Loucy (cell line): Measurements from ENCODE around the gene ZNF93.

ENCODE experiments used
- H2AFZ ChIP-seq: fragments of 200-600 bp; sonication (generic); 2 replicates; pipeline ENCODE4 v1.6.0; 2016; ENCODE audit warnings: antibody characterized with exemption, mild to moderate bottlenecking, low read length, moderate library complexity
- H3F3A ChIP-seq: fragments of 200-600 bp; 2 replicates; pipeline ENCODE4 v1.6.0; 2016; ENCODE audit warnings: antibody characterized with exemption, low read depth, mild to moderate bottlenecking
- H3K27me3 ChIP-seq: fragments of 200-600 bp; sonication (generic); 2 replicates; pipeline ENCODE4 v1.6.1; 2014; ENCODE audit warnings: low read length, mild to moderate bottlenecking; ENCODE audit not compliant: insufficient read depth, poor library complexity, severe bottlenecking
- H3K36me3 ChIP-seq: fragments of 200-600 bp; sonication (generic); 2 replicates; pipeline ENCODE4 v1.6.1; 2016; ENCODE audit warnings: low read length; ENCODE audit not compliant: insufficient read depth
- H3K4me1 ChIP-seq: fragments of 200-600 bp; sonication (generic); 2 replicates; pipeline ENCODE4 v1.5.1; 2014; ENCODE audit warnings: low read length, mild to moderate bottlenecking; ENCODE audit not compliant: insufficient read depth, poor library complexity, severe bottlenecking
- H3K4me2 ChIP-seq: fragments of 200-600 bp; sonication (generic); 2 replicates; pipeline ENCODE4 v1.6.0; 2014; ENCODE audit warnings: antibody characterized with exemption, low read length, low read depth, mild to moderate bottlenecking; ENCODE audit not compliant: poor library complexity, severe bottlenecking
- H3K4me3 ChIP-seq: fragments of 200-600 bp; sonication (generic); 2 replicates; pipeline ENCODE4 v1.5.1; 2014; ENCODE audit warnings: low read length, mild to moderate bottlenecking, mixed read lengths; ENCODE audit not compliant: poor library complexity, severe bottlenecking
- H3K79me2 ChIP-seq: fragments of 200-600 bp; sonication (generic); 2 replicates; pipeline ENCODE4 v1.6.1; 2014; ENCODE audit warnings: low read length; ENCODE audit not compliant: insufficient read depth
- H3K9ac ChIP-seq: fragments of 200-600 bp; sonication (generic); 2 replicates; pipeline ENCODE4 v1.6.0; 2014; ENCODE audit warnings: mild to moderate bottlenecking, low read depth, low read length, moderate library complexity; ENCODE audit not compliant: poor library complexity, severe bottlenecking
- H3K9me2 ChIP-seq: fragments of 200-600 bp; sonication (generic); replicated peaks from 2 replicates; pipeline ENCODE4 v1.6.1; 2016; ENCODE audit warnings: low read depth, low read length, mixed read lengths
- H3K9me3 ChIP-seq: fragments of 200-600 bp; sonication (generic); 2 replicates; pipeline ENCODE4 v1.6.1; 2014; ENCODE audit warnings: mild to moderate bottlenecking, antibody characterized with exemption, low read length, low read depth; ENCODE audit not compliant: insufficient read depth
- H4K20me1 ChIP-seq: fragments of 200-600 bp; sonication (generic); 2 replicates; pipeline ENCODE4 v1.6.0; 2014; ENCODE audit warnings: antibody characterized with exemption, low read length, mild to moderate bottlenecking; ENCODE audit not compliant: insufficient read depth, poor library complexity, severe bottlenecking
- EZH2phosphoT487 ChIP-seq: fragments of 200-600 bp; IDR thresholded peaks from 2 replicates; pipeline ENCODE4 v1.6.1; 2018; ENCODE audit warnings: antibody characterized with exemption, mild to moderate bottlenecking, moderate library complexity, borderline replicate concordance
- TF ChIP-seq, protein P1 (sequence below): fragments of 200-600 bp; sonication (generic); conservative IDR thresholded peaks from 2 replicates; pipeline ENCODE4 v1.5.1; 2014; ENCODE audit warnings: mild to moderate bottlenecking, antibody characterized with exemption, low read length

The ZNF93 gene

DNA sequence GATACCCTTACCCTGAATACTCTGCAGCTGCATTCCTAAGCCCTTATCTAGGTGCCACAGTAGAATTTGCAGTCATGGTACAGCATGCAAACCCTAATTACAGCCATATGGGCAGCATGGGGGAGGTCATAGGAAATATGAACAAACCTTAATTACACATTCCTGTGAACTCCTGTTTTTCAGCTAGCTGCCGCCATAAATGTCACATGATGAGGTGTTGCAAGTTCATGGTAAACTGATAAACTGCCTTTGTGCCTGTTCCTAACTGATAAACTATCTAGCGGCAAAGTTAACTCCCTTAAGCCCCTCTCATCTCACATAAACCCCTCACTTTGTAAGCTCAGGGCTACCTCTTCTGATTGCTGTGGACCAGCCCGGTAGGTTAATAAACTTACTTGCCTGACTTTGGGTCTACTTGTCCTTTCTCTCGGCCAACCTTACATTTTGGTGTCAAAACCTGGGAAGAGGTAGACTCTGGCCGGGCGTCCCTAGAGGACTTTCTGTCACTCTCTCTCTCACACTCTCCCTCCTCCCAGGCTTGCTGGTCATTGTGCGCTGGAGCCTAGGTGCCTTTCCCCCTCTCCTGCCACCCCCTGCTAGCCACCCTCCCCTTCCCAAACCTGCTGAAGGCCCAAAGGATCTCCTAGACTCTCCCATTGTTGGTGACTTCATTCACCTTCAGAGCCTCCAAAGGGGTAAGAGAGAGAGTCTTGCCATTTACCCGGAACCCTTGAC is 43.3 kb downstream of the ZNF93 start:
- H3K9me2 ChIP-seq: no peaks in the 10 kb centered on the region
- H3K9me3 ChIP-seq: peaks cover 8% of the 10 kb centered on the region; the same call in 1 of the 2 replicates

DNA sequence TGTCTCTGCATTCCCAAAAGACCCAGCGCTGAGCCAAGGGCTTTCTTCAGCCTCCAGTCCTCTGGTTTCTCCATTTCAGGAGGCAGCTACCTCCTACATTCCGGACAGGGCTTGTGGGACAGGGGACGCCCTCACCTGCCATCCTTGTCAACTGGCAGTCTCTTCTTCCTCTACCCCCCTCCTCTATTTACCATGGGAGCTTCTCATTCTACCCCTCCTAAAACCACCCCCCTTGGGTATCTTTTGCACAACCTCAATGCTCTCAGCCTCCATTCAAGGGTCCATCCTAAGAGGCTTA is 43.8 kb downstream of the ZNF93 start:
- no peak overlapping the region for H3K9ac ChIP-seq
- H2AFZ ChIP-seq: no peak overlapping the region
- no peaks in the 10 kb centered on the region for H3F3A ChIP-seq
- no peaks in the 10 kb centered on the region for H3K27me3 ChIP-seq
- H3K9me2 ChIP-seq: no peaks in the 10 kb centered on the region
- no peak overlapping the region for H3K4me3 ChIP-seq
- no peaks in the 10 kb centered on the region for H3K36me3 ChIP-seq
- no peak overlapping the region for H3K4me2 ChIP-seq
- H3K4me1 ChIP-seq: peaks cover 27% of the 10 kb centered on the region
- TF ChIP-seq, protein P1, sequence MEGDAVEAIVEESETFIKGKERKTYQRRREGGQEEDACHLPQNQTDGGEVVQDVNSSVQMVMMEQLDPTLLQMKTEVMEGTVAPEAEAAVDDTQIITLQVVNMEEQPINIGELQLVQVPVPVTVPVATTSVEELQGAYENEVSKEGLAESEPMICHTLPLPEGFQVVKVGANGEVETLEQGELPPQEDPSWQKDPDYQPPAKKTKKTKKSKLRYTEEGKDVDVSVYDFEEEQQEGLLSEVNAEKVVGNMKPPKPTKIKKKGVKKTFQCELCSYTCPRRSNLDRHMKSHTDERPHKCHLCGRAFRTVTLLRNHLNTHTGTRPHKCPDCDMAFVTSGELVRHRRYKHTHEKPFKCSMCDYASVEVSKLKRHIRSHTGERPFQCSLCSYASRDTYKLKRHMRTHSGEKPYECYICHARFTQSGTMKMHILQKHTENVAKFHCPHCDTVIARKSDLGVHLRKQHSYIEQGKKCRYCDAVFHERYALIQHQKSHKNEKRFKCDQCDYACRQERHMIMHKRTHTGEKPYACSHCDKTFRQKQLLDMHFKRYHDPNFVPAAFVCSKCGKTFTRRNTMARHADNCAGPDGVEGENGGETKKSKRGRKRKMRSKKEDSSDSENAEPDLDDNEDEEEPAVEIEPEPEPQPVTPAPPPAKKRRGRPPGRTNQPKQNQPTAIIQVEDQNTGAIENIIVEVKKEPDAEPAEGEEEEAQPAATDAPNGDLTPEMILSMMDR: no peak
- no peak for TF ChIP-seq EZH2phosphoT487
- H4K20me1 ChIP-seq: no peaks in the 10 kb centered on the region
- peaks cover 8% of the 10 kb centered on the region; the same call in 1 of the 2 replicates for H3K9me3 ChIP-seq
- H3K79me2 ChIP-seq: no peaks in the 10 kb centered on the region

More for the DNA sequence above, 43.3 kb downstream of the ZNF93 start:
- TF ChIP-seq, protein P1: no peak
- TF ChIP-seq EZH2phosphoT487: no peak
- no peak overlapping the region for H3K4me3 ChIP-seq
- no peaks in the 10 kb centered on the region for H3F3A ChIP-seq
- H3K36me3 ChIP-seq: no peaks in the 10 kb centered on the region
- H4K20me1 ChIP-seq: no peaks in the 10 kb centered on the region
- H3K79me2 ChIP-seq: no peaks in the 10 kb centered on the region
- no peak overlapping the region for H3K9ac ChIP-seq
- H3K27me3 ChIP-seq: no peaks in the 10 kb centered on the region
- no peak overlapping the region for H3K4me2 ChIP-seq
- no peak overlapping the region for H2AFZ ChIP-seq
- H3K4me1 ChIP-seq: peaks cover 22% of the 10 kb centered on the region

DNA sequence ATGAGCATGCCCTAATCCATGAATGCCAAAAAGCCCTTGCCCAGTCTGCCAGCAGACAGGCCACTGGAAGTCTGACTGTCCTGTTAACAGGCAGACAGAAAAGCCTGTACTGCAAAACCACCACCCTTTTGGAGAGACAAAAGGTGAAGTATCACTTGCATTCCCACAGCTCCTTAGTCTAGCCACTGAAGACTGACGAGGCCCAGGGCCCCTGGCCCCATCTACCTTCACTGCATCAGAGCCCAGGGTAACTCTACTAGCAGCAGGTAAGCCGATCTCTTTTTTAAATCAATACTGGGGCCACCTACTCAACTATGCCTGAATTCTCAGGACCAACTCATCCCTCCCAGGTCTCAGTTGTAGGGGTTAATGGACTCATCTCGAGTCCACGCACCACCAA is 45.5 kb downstream of the ZNF93 start:
- H3K9me2 ChIP-seq: no peaks in the 10 kb centered on the region
- H3K27me3 ChIP-seq: no peaks in the 10 kb centered on the region
- peaks cover 29% of the 10 kb centered on the region for H3K4me1 ChIP-seq
- H2AFZ ChIP-seq: no peak overlapping the region
- H3K9me3 ChIP-seq: peaks cover 8% of the 10 kb centered on the region; the same call in 1 of the 2 replicates
- no peak overlapping the region for H3K9ac ChIP-seq
- TF ChIP-seq EZH2phosphoT487: no peak
- TF ChIP-seq, protein P1: no peak
- H3F3A ChIP-seq: no peaks in the 10 kb centered on the region
- H3K79me2 ChIP-seq: no peaks in the 10 kb centered on the region
- H3K36me3 ChIP-seq: no peaks in the 10 kb centered on the region
- H3K4me2 ChIP-seq: no peak overlapping the region
- H4K20me1 ChIP-seq: no peaks in the 10 kb centered on the region
- H3K4me3 ChIP-seq: no peak overlapping the region
